ENCODE data around the gene THRAP3. TPM values are rescaled to one million over a fixed set of nuclear protein-coding genes. Genes with fewer than 3 reads are reported as not detected.

THRAP3 gene
- total and polyA plus RNA-seq, 9 of the 15 experiments (the other 6 are each of a cell fraction or from before 2014, with no cell fraction given): 66.2 to 135 (median 113) TPM

DNA sequence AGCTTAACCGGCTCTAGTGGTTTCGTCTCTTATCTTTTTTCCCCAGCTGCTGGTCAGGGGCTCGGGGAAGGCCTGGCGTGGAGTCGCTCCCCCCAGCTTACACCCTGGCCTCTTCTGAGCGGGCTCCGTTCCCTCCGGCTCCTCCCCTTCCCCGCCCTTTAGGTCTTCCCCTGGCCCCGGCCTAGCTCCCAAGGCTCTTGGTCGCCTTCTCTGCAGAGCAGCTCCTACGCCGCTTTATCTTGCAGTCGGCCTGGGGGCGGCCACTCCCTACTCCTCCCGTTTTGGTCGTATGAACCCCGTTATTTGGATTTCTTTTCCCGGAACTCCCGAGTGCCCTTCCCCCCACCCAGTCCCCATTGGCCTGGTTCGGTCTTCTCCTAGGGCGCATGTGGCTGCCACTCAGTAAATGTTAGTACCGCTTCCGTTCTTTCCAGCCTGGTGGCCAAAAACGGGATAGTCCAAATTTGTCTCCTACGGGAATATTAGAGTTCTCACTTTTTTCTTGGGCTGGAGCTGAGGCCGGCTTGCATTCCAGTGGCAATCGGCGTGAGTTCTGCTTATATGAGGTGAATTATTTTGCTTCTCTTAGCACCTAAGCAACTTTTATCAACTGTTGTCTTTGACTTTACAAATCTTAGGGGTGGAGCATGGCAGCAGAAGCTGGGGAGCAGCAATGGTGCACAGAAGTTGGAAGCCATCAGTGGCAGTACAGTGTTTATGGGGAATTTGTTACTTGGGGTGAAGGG, 467 bp downstream of the THRAP3 start (continued):
- TF ChIP-seq RFX7 (CRISPR knock-in tag; IDR thresholded peaks at IDR 0.05) (no peak), PHB2 (IDR thresholded peaks at IDR 0.05; ENCODE audit: low read depth) (no peak), HNRNPUL1 (IDR thresholded peaks at IDR 0.05; ENCODE audit: low read length) (no peak), GATA2 (CRISPR knock-in tag; IDR thresholded peaks at IDR 0.05) (peak; percentile 41; the same call in 1 of the 2 replicates), HOXB6 (CRISPR knock-in tag; IDR thresholded peaks at IDR 0.05; ENCODE audit: borderline replicate concordance) (peak; percentile 23; the same call in 1 of the 2 replicates), SETDB1 (IDR thresholded peaks at IDR 0.05; ENCODE audit: low read length) (no peak), ZNF644 (tag; IDR thresholded peaks at IDR 0.05; ENCODE audit: low read depth) (no peak), DACH1 (IDR thresholded peaks at IDR 0.05; ENCODE audit: partially characterized antibody) (peak; percentile 44), E2F3 (CRISPR knock-in tag; IDR thresholded peaks at IDR 0.05) (0 out of 2 replicates have a peak, but pooled peaks have one; percentile 16), TCF7 (IDR thresholded peaks at IDR 0.05; ENCODE audit: borderline replicate concordance) (no peak), JUNB (CRISPR knock-in tag; conservative IDR thresholded peaks at IDR 0.05) (no peak), ZFP30 (CRISPR knock-in tag; IDR thresholded peaks at IDR 0.05; ENCODE audit: borderline replicate concordance) (no peak), FOXM1 (IDR thresholded peaks at IDR 0.05; ENCODE audit: low read depth) (peak; percentile 39), FOXM1 (CRISPR knock-in tag; IDR thresholded peaks at IDR 0.05; ENCODE audit: low read depth) (peak; percentile 26; the same call in 1 of the 2 replicates), NR2C1 (IDR thresholded peaks at IDR 0.05) (no peak), NR2C1 (tag; IDR thresholded peaks at IDR 0.05) (no peak), SMAD1 (IDR thresholded peaks at IDR 0.05; ENCODE audit: low read depth, low read length, partially characterized antibody) (peak; percentile 45), ZNF12 (CRISPR knock-in tag; IDR thresholded peaks at IDR 0.05) (peak; percentile 17; the same call in 1 of the 2 replicates), ZNF57 (CRISPR knock-in tag; IDR thresholded peaks at IDR 0.05) (no peak), CTBP1 (IDR thresholded peaks at IDR 0.05; ENCODE audit: borderline replicate concordance) (no peak), NFYB (IDR thresholded peaks at IDR 0.05; ENCODE audit: extremely low read depth, insufficient read length) (peak; percentile 14)
- TF ChIP-seq, protein P1, sequence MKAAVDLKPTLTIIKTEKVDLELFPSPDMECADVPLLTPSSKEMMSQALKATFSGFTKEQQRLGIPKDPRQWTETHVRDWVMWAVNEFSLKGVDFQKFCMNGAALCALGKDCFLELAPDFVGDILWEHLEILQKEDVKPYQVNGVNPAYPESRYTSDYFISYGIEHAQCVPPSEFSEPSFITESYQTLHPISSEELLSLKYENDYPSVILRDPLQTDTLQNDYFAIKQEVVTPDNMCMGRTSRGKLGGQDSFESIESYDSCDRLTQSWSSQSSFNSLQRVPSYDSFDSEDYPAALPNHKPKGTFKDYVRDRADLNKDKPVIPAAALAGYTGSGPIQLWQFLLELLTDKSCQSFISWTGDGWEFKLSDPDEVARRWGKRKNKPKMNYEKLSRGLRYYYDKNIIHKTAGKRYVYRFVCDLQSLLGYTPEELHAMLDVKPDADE (conservative IDR thresholded peaks at IDR 0.05; ENCODE audit: control insufficient read depth, low read depth, low read length): peak; percentile 21; the same call in 1 of the 2 replicates
- TF ChIP-seq, protein P2, sequence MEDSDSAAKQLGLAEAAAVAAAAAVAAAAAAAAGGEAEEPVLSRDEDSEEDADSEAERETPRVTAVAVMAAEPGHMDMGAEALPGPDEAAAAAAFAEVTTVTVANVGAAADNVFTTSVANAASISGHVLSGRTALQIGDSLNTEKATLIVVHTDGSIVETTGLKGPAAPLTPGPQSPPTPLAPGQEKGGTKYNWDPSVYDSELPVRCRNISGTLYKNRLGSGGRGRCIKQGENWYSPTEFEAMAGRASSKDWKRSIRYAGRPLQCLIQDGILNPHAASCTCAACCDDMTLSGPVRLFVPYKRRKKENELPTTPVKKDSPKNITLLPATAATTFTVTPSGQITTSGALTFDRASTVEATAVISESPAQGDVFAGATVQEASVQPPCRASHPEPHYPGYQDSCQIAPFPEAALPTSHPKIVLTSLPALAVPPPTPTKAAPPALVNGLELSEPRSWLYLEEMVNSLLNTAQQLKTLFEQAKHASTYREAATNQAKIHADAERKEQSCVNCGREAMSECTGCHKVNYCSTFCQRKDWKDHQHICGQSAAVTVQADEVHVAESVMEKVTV (CRISPR knock-in tag; IDR thresholded peaks at IDR 0.05): peak; percentile 38; the same call in 1 of the 2 replicates
- TF ChIP-seq, protein P3, sequence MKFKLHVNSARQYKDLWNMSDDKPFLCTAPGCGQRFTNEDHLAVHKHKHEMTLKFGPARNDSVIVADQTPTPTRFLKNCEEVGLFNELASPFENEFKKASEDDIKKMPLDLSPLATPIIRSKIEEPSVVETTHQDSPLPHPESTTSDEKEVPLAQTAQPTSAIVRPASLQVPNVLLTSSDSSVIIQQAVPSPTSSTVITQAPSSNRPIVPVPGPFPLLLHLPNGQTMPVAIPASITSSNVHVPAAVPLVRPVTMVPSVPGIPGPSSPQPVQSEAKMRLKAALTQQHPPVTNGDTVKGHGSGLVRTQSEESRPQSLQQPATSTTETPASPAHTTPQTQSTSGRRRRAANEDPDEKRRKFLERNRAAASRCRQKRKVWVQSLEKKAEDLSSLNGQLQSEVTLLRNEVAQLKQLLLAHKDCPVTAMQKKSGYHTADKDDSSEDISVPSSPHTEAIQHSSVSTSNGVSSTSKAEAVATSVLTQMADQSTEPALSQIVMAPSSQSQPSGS (CRISPR knock-in tag; IDR thresholded peaks at IDR 0.05): peak; percentile 37; the same call in 1 of the 2 replicates

Data from K562 (cell line).